NCI-H2107 treated with DMSO at 0.1 percent for 48 hours (cell line): ENCODE results near the gene RAP1A.
A peak's percentile ranks its signal among the peaks of the same experiment; 100 is the strongest.

Experiments used
- DNase-seq: peaks from one replicate; lab custom pipeline; 2025; ENCODE audit not compliant: unreplicated experiment; lab: John Stamatoyannopoulos, UW

Gene RAP1A

GRCh38 chr1:111707906-111708305 is 88.3 kb downstream of the RAP1A start:
- no peak for DNase-seq

DNA sequence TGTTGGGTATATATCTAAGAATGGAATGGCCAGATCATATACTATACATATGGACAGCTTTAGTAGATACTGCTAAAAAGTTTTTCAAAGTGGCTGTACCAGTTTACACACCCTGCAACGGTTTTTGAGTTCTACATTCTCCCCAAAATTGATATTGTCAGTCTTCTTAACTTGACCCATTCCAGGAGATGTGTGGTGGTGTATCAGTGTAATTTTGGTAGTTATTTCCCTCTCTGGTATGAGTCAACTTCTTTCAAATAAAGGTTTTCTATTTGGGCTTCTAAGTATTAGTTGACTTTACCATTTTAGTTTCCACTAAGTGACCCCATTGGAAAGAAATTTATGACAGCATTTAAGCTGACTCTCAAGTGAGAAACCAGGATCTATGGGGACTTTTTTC is 90.4 kb downstream of the RAP1A start:
- DNase-seq = no peak

- no peak for DNase-seq
Measured at GRCh38 chr1:111716333-111716732, 96.7 kb downstream of the RAP1A start.

DNA sequence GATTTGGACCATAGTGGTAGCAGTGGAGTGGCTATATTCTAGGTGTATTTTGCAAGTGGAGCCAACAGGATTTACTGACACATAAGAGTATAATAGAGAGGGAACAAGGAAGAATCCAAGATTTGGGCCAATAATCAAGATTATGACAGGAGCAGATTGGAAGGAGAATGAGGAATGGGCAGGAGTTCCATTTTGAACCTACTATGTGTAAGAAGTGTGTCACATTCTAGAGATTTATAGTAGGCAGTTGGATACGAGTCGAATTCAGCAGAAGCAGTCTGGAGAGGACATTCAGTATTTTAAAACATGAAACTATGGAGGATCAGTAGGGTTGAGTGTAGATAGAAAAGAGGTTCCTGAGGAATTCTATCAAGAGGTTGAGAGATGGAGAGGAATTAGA is 97.9 kb downstream of the RAP1A start:
- no peak for DNase-seq

DNA sequence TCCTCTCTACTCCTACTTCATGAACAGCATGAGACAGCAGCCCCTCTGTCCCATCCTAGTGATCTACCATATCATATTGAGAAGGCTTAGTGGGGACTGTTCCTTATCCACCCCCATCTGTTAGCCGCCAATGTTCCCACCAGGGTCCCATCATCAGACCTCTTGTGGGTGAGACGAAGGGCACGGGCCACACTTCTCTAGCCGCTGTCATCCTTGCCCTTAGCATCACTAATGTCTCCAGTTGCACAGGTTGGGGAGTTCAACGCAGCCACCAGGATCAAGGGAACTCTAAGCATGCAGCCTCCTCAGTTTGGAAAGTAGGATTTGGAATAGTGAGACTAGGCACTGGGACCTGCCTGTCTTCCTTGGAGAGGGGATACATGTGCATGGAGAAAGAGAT is 99.5 kb downstream of the RAP1A start:
- DNase-seq = no peak

DNA sequence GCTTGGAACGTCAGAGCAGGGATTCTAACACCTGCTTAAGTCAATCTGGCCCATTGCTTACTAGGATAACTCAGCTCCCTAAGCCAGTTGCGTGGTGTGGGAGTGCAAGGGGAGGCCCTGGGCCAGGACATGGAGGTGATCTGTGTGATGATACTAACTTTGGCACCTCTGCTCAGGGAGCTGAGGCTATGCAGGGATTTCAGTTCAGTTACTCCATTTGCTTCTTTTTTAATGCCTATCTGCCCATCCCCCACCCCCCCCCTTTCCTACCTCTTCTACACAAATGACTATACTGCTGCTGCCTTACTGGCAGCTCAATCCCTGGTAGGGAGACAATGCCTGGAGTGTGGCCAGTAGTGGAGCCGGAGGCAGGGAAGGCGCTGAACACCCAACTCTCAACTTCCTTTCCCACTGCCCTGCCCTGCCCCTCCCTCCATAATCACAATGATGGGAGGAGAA is 100.1 kb downstream of the RAP1A start:
- DNase-seq = no peak

DNA sequence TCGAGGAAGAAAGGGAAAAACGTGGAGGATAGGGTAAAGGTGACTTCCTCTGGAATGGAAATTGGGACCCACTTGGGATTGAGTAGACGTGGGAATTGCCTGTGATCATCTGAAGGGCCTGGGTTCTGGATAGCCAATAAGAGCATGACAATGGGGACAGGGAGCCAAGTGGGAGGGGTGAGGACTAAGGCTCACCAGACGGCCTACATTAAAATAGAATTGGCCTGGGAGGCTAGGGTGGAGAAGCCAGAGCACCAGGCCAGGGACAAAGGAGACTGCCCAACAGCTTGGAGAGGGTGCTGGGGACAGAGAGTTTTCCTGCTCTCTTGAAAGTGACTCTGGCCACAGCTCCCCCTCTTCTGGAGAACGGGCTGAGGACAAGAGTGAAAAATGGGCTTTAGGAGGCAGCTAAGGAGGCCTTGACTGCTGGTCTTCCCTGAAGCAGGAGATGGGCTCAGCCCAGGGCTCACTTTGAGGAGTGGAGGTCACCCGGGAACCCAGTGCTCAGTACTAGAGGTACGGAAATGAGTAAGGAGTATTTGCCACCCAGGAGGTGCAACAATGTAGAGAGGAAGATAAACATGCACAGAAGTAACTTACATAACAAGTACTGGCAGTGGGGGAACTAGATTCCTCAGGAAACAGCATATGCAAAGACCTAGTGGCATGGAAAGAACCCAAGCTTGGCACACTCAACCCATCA is 100.8 kb downstream of the RAP1A start:
- no peak for DNase-seq

GRCh38 chr1:111720977-111721786 is 101.6 kb downstream of the RAP1A start:
- DNase-seq = no peak

GRCh38 chr1:111723091-111723806 is 103.7 kb downstream of the RAP1A start:
- DNase-seq = peak; percentile 41

GRCh38 chr1:111723871-111724270 is 104.3 kb downstream of the RAP1A start:
- DNase-seq = no peak

GRCh38 chr1:111725192-111725591 is 105.6 kb downstream of the RAP1A start:
- DNase-seq = no peak

DNA sequence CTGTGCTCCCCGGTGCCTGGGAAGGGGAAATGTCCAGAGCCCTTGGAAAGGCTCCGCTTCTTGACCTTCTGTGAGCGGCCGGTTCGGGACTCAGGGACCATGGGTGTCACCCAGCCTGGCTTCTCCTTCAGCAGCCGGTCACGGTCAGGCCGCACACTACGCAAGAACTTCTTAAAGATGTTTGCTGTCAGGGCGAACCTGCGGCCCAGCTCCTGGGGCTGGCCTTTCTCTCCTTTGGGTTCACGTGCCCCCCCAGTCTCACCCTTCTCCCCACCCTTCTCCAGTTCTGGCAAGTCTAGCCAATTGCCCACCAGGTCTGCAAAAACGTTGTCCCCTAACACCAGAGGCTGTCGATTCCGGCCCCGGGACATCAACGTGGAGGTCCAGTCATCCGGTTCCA is 107.5 kb downstream of the RAP1A start:
- DNase-seq = no peak

DNA sequence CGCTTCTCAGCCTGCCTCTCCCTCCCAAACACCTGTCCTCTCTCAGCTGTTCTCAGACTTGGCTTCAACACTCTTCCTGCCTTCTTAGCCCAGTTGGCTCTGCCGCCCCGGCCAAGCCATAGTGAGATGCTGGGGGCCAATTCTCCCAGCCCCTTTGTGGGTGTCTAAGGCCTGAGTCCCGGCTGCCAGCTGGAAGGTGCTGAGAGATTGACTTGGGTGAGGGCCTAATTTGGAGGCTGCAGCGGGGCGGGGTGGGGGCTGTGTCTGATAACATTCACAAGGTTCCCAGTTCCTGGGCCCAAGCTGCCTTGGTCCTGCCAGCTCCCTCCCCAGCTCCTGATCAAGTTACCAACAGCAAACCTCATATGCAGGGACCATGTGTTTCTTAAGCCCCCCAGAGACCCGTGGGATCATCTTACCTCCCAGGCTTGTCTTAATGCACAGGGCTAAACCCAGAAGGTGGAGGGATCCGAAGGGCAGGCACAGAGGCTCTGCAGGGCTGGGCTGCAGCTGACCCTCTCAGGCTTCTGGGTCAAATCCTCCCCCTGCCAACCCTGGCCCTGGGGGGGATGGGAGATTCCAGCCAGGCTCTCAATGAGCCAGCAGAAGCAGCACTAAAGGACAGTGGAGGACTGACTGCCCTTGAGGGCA is 109.8 kb downstream of the RAP1A start:
- no peak for DNase-seq

- DNase-seq = no peak
Measured at GRCh38 chr1:111729946-111730681, 110.5 kb downstream of the RAP1A start.

- no peak for DNase-seq
Measured at GRCh38 chr1:111730706-111731105, 111.1 kb downstream of the RAP1A start.

DNA sequence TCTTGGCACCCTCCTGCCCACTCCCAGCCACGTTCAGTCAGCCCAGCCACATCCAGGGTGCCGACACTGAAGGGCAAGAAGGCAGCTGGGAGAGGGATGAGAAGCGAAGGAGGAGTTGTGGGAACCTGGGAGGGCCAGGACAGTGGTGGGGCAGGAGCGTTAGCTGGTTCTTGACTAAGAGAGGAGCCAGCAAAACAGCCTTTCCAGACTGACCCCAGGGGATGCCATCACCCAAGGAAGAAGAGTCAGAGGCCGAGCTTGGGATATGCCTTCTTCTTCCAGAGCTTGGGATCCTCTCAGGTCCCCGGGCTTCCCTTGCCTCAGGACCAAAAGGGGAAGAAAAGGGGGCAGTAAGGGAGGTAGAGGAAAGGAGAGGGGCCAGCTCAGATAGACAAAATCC is 112.4 kb downstream of the RAP1A start:
- no peak for DNase-seq

- no peak for DNase-seq
Measured at GRCh38 chr1:111732718-111733117, 113.1 kb downstream of the RAP1A start.

- no peak for DNase-seq
Measured at GRCh38 chr1:111733183-111733991, 113.8 kb downstream of the RAP1A start.

DNA sequence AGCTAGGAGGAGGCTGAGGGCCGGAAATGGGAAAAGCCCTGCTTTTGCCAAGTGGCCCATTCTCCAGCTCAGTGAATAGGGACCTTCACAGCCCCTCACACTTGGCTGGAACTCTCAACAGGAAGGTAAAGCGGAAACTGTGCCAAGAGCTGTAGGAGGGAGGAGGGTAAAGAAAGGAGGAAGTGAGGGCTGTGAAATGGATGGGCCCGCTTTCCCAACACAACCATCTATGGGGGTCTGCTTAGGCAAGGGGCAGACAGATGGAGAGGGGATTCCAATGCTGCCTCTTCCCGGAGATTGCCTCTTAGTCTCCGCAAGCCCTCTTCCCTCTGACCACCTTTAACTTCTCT is 114.4 kb downstream of the RAP1A start:
- DNase-seq = no peak

DNA sequence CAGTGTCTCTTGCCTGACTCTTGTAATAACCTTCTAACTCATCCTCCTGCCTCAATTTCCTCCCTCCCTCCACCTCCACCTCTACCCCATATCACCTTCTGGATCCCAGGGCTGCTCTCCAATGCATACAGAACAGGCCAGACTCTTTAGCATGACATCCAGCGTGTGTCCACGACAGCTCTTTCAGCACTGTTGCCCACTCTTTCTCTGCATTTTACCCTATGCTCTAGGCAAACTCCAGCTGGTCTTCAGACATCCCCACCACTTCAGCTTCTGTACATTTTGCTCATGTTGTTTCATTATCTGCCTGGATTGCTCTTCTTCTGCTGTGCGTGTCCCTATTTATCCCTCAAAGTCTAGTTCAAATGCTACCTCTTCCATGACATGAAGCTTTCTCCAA is 114.8 kb downstream of the RAP1A start:
- no peak for DNase-seq
